GM18499 (cell line): ENCODE results near the gene TEC.
A peak's percentile ranks its signal among the peaks of the same experiment; 100 is the strongest.

Experiments used
- ATAC-seq: cut with Tn5 transposase; IDR thresholded peaks from one replicate; pipeline ENCODE4 v1.9.1; 2021; ENCODE audit warnings: moderate number of reproducible peaks; ENCODE audit not compliant: insufficient read depth, unreplicated experiment

The TEC gene

DNA sequence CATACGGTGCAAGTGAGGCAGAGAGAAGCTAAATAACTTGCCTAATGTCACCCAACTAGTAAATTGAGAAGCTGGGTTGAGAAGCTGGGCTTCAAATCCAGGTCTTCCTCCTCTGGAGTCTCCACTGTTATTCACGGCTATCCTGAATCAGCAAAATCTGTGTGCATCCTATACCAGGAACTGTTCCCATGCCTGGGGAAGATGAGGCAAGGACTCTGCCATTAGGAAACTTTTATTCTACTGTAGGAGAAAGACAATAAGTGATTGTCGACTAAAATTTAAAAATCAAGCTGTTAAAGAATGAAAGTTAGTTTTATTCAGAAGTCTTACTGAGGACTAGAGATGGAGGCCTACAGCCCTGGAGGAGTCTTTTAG lies 872 bp upstream of the TEC start:
- ATAC-seq = no peak

- peak; percentile 51 for ATAC-seq
Measured at GRCh38 chr4:48269861-48270522, 354 bp upstream of the TEC start.

DNA sequence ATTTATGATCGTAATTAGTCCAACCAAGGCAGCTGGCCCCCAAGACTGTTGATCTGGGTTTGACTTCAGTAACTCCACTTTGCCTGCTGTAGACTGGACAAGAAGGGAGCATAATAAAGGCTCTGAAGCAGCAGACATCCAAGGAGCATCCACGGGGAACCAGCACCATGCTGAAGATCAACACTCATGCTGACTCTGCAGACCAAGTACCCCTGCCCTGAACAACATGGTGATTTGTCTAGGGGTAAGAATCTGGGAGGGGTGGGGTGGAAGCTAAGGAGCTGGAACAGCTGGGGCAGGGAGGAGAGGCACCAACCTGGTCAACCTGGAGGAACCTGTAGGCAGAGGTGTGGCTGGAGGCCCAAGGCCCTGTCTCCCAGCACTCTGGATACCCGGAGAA lies 2.1 kb downstream of the TEC start:
- ATAC-seq = no peak

- no peak for ATAC-seq
Measured at GRCh38 chr4:48266781-48267180, 2.9 kb downstream of the TEC start.

DNA sequence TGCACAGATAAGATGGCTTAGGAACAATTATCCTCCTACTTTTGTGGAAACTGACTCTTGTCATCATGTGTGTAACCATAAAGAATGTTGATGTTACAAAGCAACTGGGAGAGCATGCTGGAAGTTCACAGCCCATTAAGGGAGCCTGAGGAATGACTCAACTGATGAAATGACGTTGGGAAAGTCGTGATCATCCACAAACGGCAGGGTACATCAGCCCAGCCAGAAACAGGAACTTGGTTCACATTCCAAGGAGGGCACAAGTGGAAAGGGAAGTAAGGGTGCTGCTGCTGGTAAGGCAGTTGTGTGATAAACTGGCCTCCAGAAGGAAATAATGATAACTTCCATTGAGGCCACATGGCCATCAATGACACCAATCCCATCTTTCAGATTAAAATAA lies 6.7 kb downstream of the TEC start:
- no peak for ATAC-seq

GRCh38 chr4:48262484-48262883 lies 7.2 kb downstream of the TEC start:
- ATAC-seq = no peak

DNA sequence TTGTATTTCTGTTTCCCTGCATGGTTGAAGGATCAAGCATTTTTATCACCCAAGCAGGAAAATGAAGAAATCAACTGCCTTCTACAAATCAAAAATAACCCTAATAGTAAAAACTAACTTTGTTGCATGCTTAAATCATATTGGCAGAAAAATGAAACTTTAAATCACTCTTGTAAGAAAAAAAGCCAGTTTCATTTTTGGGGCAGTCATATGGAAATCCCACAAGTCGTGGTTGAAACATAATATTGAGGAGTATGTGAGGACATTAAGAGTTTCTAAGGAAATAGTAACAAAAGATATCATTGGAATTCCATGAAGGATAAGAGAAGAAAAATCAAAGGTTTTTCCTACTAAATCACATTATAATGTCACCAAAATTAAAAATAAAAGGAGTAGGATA lies 8.4 kb downstream of the TEC start:
- no peak for ATAC-seq

DNA sequence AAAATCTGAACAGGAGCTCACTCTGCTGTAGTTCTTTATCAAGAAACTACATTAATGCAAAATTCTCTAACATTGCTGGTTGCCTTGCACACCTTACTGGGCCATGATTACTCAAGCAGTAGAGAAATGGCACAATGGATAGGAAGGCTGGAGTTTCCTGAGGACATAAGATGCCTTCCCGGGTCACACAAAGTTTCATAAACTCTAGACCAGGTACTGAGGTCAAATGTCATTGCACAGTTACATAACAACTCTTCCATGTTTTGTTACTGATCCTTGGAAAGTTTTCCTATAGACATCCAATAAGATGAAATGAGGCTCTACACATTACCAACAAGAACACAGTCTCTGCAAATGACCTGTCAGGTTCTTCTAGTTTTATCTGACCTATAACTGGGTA lies 9.9 kb downstream of the TEC start:
- no peak for ATAC-seq

- ATAC-seq = no peak
Measured at GRCh38 chr4:48258845-48259397, 10.7 kb downstream of the TEC start.

- ATAC-seq = no peak
Measured at GRCh38 chr4:48255959-48256342, 13.7 kb downstream of the TEC start.

DNA sequence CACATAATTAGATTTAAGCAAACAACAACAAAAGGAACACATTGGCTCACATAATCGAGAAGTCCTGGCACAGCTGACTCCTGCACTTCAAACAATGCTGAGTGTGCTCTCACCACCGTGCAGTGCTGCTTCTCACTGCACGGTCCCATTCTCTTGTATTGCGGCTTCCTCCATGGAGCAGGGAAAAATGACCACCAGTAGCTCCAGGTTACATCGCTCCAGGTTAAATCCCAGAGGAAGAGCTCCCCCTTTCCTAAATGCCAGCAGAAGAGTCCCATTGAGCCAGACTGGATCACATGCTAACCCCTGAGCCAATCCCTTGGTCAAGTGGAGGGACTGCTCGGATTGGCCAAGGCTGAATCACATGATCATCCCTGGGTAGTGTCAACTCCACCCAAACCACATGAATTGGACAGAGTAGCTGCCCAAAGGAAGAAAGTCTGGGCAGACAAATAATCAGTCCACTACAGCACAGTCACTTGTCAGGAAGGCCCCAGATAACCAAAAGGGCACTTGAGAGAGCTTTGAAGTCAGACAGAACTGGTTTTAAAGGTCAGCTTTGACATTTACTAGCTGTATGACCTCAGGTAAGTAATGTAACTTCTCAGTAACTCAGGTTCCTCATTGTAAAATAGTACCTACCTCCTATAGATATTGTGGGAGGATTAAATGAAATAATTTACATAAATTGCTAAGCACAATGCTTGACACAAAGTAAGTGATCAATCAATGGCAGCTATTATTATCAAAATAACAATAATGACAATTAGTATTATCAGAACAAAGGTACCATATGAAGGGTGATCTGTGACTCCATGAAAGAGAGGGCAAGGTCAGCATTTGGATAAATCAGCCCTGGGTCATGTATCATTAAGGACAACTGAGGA lies 14.3 kb downstream of the TEC start:
- no peak for ATAC-seq

- ATAC-seq = no peak
Measured at GRCh38 chr4:48254381-48255071, 15.1 kb downstream of the TEC start.

GRCh38 chr4:48252313-48252712 lies 17.3 kb downstream of the TEC start:
- no peak for ATAC-seq

DNA sequence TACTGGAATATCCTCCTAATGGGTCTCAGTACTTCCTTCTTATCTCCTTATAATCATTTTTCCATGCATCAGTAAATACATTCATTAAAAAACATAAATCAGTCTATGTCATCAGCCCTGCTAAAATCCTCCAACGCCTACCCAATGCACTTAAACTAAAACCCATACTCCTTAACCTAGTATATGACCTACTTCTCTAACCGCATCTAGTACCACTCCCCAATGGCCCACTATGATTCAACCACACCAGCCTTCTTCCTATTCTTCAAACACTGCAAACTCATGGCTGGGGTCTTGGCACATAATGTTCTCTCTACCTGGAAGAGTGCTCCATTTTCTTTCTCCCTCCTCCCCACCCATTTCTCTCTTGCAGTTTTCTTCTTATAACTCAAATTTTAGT lies 18.7 kb downstream of the TEC start:
- ATAC-seq = no peak

DNA sequence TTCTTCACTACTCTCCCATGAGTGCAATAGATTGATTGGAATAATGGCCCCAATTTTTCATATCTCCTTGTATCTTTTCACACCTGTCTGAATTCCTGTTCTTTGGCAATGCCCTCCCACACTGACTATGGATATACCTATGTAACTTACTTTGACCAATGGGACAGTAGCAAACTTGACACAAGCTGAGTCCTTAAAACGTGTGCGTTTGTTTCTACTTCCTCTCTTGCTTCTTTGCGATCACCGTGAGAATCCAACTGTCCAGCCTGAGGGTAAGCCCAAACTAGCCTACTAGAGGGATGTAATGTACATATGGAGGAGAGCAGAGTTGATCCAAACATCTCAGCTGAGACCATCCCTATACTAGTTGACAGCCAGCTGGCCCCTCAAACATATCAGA lies 19.3 kb downstream of the TEC start:
- no peak for ATAC-seq

- ATAC-seq = no peak
Measured at GRCh38 chr4:48249378-48249777, 20.3 kb downstream of the TEC start.

DNA sequence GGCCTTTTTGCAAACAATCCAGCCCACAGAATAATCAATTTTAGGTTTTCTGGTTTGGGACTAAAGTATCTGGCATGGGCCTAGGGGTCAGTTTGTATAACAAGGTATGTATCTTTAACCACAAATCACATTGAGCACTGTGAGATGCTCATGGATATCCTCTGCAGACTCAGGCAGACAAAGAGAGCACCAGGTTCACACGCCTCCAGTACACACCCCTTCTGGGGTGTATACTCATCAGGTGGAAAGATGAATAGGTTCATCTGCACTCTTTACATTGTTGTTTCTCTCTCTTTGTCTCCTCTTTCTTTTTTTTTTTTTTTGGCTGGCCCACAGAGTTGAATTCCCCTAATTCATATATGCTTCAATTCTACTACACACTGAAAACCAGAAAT lies 21.1 kb downstream of the TEC start:
- no peak for ATAC-seq

GRCh38 chr4:48247878-48248558 lies 21.6 kb downstream of the TEC start:
- peak; percentile 40 for ATAC-seq

- ATAC-seq = peak; percentile 55
Measured at GRCh38 chr4:48247142-48247877, 22.3 kb downstream of the TEC start.

GRCh38 chr4:48244665-48245064 lies 25.0 kb downstream of the TEC start:
- no peak for ATAC-seq
